Thyroid gland (tissue), 4 donors: ENCODE data around the gene HHAT. TPM values are rescaled to one million over a fixed set of nuclear protein-coding genes. Genes with fewer than 3 reads are reported as not detected.

Experiments
- DNase-seq, 2 donors: peaks; one replicate each; pipeline ENCODE4 v3.0.0-alpha.2; 2019
- H3K27ac ChIP-seq, 3 donors: fragments of 200-600 bp; sonication (generic); 1 replicate in 2 of 3; 2 replicates in 1 of 3; pipeline ENCODE4 v1.5.1; 2016 to 2019; ENCODE audit warnings: mild to moderate bottlenecking in 1 of 3, moderate library complexity in 1 of 3
- H3K27me3 ChIP-seq: fragments of 200-600 bp; sonication (generic); one replicate; pipeline ENCODE4 v1.5.1; 2019
- H3K36me3 ChIP-seq, 2 donors: fragments of 200-600 bp; sonication (generic); one replicate each; pipeline ENCODE4 v1.5.1; 2016 to 2019
- H3K4me1 ChIP-seq, 2 donors: fragments of 200-600 bp; sonication (generic); one replicate each; pipeline ENCODE4 v1.5.1; 2017 to 2019
- H3K4me3 ChIP-seq, 3 donors: fragments of 200-600 bp; sonication (generic); replicated peaks in 1 of 3; 1 replicate in 2 of 3; 2 replicates in 1 of 3; pipeline ENCODE4 v1.5.1; 2016; ENCODE audit warnings: mild to moderate bottlenecking in 1 of 3
- H3K9me3 ChIP-seq: fragments of 200-600 bp; sonication (generic); one replicate; pipeline ENCODE4 v1.5.1; 2017
- POLR2A ChIP-seq, 2 donors: fragments of 450-650 bp; IDR thresholded peaks; one replicate each; pipeline ENCODE4 v1.6.1; 2017; ENCODE audit warnings: antibody characterized with exemption in 2 of 2, mild to moderate bottlenecking in 2 of 2, moderate library complexity in 1 of 2
- WGBS, 2 donors: methylation state at CpG; one replicate each; pipeline ENCODE4 v1.1.5; 2017; 5-methylcytosine and 5-hydroxymethylcytosine counted together
- intact Hi-C: fragments of 100-400 bp; cut with DNase I; formaldehyde crosslinking; loops from one replicate; pipeline ENCODE4 v1.15.1; 2023
- total RNA-seq, 4 donors: library from RNA; depleted of rRNA; stranded (reverse); fragments of >200 nt; gene quantifications; one replicate each; pipeline ENCODE4 v1.2.3, GENCODE V29; 2016
- TF ChIP-seq, protein P1 (sequence below), 6 experiments: fragments of 200-600 bp in 3 of 6; fragments of 450-650 bp in 3 of 6; sonication (generic) in 3 of 6; IDR thresholded peaks; one replicate each; pipeline ENCODE4 v1.5.1; 2016 to 2019; ENCODE audit warnings: antibody characterized with exemption in 6 of 6, mild to moderate bottlenecking in 2 of 6, inconsistent platforms in 1 of 6, moderate library complexity in 1 of 6

HHAT gene
- total RNA-seq, 4 donors from 2014 or later, result 7.9 to 15.9 (median 10.5) TPM

- intact Hi-C loops, result loop anchor here (10.0 kb wide), 2 partner anchors 58 to 438 kb away; no protein-coding TSS in a partner anchor
- Histone ChIP-seq H3K27ac (no peak overlapping the region), H3K4me1 (peaks cover 0 to 26% of the 10 kb centered on the region in 2 donors), H3K27me3 (no peaks in the 10 kb centered on the region), H3K4me3 (no peak overlapping the region), H3K9me3 (no peaks in the 10 kb centered on the region), H3K36me3 (no peaks in the 10 kb centered on the region)
- no peak for DNase-seq
- TF ChIP-seq POLR2A (IDR thresholded peaks at IDR 0.05), result no peak
- TF ChIP-seq, protein P1, sequence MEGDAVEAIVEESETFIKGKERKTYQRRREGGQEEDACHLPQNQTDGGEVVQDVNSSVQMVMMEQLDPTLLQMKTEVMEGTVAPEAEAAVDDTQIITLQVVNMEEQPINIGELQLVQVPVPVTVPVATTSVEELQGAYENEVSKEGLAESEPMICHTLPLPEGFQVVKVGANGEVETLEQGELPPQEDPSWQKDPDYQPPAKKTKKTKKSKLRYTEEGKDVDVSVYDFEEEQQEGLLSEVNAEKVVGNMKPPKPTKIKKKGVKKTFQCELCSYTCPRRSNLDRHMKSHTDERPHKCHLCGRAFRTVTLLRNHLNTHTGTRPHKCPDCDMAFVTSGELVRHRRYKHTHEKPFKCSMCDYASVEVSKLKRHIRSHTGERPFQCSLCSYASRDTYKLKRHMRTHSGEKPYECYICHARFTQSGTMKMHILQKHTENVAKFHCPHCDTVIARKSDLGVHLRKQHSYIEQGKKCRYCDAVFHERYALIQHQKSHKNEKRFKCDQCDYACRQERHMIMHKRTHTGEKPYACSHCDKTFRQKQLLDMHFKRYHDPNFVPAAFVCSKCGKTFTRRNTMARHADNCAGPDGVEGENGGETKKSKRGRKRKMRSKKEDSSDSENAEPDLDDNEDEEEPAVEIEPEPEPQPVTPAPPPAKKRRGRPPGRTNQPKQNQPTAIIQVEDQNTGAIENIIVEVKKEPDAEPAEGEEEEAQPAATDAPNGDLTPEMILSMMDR (IDR thresholded peaks at IDR 0.05), result no peak
- 85 to 88% methylated on average over 10 of the region's 10 CpGs for WGBS, 2 donors
These were observed 26.2 kb upstream of the HHAT start for GRCh38 chr1:210302501-210302900.

DNA sequence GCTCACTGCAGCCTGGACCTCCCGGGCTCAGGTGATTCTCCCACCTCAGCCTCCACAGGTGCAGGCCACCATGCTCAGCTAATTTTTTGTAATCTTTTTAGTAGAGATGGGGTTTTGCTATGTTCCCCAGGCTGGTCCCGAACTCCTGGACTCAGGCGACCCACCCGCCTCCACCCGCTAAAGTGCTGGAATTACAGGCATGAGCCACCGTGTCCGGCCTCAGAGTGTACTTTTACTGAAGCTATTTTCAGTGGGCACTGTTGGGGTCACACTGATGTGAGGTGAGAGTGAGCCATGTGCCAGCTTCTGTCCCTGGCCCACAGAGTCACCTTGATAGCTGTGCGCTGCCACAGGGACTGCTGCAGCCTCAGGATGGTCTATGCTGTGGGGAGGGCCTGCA, 25.3 kb upstream of the HHAT start:
- TF ChIP-seq, protein P1 (IDR thresholded peaks at IDR 0.05), result no peak
- TF ChIP-seq POLR2A (IDR thresholded peaks at IDR 0.05), result no peak
- no peak for DNase-seq
- no peak overlapping the region for H3K4me3 ChIP-seq
- intact Hi-C loops, result loop anchor here (10.0 kb wide), 2 partner anchors 59 to 439 kb away; no protein-coding TSS in a partner anchor
- H3K4me1 ChIP-seq, result peaks cover 0 to 26% of the 10 kb centered on the region in 2 donors
- no peaks in the 10 kb centered on the region for H3K36me3 ChIP-seq
- no peak overlapping the region for H3K27ac ChIP-seq
- H3K9me3 ChIP-seq, result no peaks in the 10 kb centered on the region
- no peaks in the 10 kb centered on the region for H3K27me3 ChIP-seq
- WGBS, 2 donors, result 93 to 99% methylated on average over 8 of the region's 8 CpGs

DNA sequence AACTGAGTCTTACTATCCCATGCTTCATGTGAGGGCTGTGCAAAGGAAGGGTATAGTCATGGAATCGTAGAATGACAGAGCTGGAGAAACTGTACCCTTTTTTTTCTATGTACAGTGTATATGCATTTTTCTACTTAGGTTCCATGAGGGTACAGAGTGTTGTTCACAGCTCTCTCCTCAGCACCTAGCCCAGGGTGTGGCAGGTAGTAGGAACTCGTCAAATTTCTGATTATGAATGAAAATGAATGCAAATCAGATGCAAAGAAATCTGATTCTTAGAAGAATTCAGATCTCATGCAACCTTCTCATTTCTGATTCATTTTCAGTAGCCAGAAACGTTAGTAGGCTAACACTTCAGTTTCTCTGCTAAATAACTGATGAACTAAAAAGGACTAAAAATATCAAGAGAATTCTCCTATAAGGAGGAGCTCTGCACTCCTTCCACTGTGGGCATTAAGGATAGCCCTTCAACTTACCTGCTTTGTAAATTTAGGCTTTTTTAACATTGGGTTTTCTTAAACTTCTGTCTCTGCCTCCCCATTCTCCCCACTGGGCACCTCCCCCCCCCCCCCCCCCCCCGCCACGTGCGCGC, 18.0 kb upstream of the HHAT start:
- WGBS, 2 donors, result 24 to 27% methylated on average over 7 of the region's 7 CpGs
- no peak for DNase-seq
- Histone ChIP-seq H3K27ac (no peak overlapping the region), H3K9me3 (no peaks in the 10 kb centered on the region), H3K4me1 (peaks cover 0 to 10% of the 10 kb centered on the region in 2 donors), H3K36me3 (no peaks in the 10 kb centered on the region), H3K4me3 (no peak overlapping the region), H3K27me3 (no peaks in the 10 kb centered on the region)
- intact Hi-C loops, result loop anchor here (5.0 kb wide), 1 partner anchor 168 kb away; no protein-coding TSS in a partner anchor
- no peak for TF ChIP-seq POLR2A (IDR thresholded peaks at IDR 0.05)
- TF ChIP-seq, protein P1 (IDR thresholded peaks at IDR 0.05), result no peak

- no peaks in the 10 kb centered on the region for H3K9me3 ChIP-seq
- TF ChIP-seq, protein P1 (IDR thresholded peaks at IDR 0.05), result no peak
- no peak for TF ChIP-seq POLR2A (IDR thresholded peaks at IDR 0.05)
- DNase-seq, result no peak
- H3K36me3 ChIP-seq, result no peaks in the 10 kb centered on the region
- peak overlapping the region in 1 of 3 donors; percentile 36 for H3K4me3 ChIP-seq
- H3K4me1 ChIP-seq, result peaks cover 0 to 10% of the 10 kb centered on the region in 2 donors
- H3K27me3 ChIP-seq, result no peaks in the 10 kb centered on the region
- peak overlapping the region in 1 of 3 donors; percentile 13 for H3K27ac ChIP-seq
- WGBS, 2 donors, result 60 to 62% methylated on average over 18 of the region's 18 CpGs
- intact Hi-C loops, result loop anchor here (5.0 kb wide), 1 partner anchor 170 kb away; no protein-coding TSS in a partner anchor
These were observed 16.8 kb upstream of the HHAT start for GRCh38 chr1:210311726-210312493.
